GM18505 (cell line): Measurements from ENCODE around the gene ENAH.
"Not testable (repeated sequence)": the region's sequence is repeated elsewhere in the genome, so short reads cannot be mapped to it uniquely, and the experiment has no call there.

Experiments
- ATAC-seq: cut with Tn5 transposase; IDR thresholded peaks from one replicate; pipeline ENCODE4 v1.9.1; 2021; ENCODE audit not compliant: unreplicated experiment
- POLR2A ChIP-seq: IDR thresholded peaks from 4 replicates; pipeline ENCODE4 v1.6.1; 2011; ENCODE audit warnings: borderline replicate concordance; ENCODE audit not compliant: insufficient read depth, insufficient read length; ENCODE audit errors: extremely low read depth

Gene ENAH

DNA sequence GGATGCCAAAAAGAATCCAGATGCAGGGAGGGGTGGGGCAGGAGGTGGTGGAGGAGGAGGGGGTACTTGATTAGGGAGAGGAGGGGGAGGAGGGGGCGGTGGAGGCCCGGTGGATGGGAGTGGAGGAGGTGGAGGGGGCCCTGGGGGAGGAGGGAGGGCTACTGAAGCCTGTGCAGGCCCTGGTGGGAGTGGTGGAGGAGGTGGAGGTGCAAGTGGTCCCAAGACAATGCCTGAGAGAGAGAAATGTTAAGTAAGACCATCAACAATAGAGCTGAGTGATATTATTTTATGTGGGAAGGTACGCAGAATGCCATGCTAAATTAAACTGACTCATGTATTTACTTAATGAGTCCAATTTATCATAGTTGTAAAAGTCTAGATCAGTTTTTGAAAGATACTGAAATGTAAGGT lies 138.2 kb downstream of the ENAH start:
- TF ChIP-seq POLR2A = no peak
- ATAC-seq = no peak

DNA sequence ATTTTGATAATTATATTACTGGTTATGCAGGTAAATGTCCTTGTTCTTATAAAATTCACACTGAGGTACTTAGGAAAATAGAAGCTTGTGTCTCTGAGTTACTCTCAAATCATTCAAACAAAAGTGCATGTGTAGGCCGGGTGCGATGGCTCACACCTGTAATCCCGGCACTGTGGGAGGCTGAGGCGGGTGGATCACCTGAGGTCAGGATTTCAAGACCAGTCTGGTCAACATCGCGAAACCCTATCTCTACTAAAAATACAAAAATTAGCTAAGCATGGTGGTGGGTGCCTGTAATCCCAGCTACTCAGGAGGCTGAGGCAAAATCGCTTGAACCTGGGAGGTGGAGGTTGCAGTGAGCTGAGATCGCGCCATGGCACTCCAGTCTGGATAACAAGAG lies 139.3 kb downstream of the ENAH start:
- not testable (repeated sequence) for ATAC-seq

DNA sequence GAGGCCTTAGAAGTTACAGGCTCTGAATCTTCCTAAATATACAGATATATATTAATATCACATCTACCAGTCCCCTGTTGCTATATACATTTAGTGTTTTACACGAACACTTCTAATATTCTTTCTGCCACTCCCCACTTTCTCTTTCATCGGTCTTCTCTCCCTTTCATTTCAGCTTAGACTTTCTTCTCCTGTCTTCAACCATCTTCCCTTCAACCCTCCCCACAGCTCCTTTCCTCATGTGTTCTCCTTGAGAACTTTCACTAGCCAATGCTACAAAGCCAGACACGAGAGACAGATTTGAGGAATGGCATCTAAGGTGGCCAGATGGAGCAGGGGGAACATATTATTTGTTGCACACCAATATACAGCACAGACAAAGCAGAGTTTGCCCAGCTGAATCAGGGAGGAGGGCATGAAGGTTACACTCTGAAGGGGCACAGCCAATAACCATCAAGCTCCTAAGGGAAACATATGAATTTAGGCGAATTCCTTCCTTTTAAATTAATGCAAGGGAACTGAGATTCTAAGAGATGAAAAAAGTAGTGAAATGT lies 141.0 kb downstream of the ENAH start:
- no peak for TF ChIP-seq POLR2A
- no peak for ATAC-seq

DNA sequence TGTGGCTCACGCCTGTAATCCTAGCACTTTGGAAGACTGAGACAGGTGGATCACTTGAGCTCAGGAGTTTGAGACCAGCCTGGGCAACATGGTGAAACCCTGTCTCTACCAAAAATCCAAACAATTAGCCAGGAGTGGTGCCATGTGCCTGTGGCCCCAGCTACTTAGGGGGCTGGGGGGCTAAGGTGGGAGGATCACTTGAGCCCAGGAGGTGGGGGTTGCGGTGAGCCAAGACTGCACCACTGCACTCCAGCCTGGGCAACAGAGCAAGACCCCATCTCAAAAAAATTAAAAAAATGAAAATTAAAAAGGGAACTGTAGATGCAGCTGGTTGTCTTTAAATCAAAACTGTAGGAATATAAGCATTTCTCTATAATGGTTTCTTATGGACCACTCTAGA lies 142.2 kb downstream of the ENAH start:
- not testable (repeated sequence) for ATAC-seq

DNA sequence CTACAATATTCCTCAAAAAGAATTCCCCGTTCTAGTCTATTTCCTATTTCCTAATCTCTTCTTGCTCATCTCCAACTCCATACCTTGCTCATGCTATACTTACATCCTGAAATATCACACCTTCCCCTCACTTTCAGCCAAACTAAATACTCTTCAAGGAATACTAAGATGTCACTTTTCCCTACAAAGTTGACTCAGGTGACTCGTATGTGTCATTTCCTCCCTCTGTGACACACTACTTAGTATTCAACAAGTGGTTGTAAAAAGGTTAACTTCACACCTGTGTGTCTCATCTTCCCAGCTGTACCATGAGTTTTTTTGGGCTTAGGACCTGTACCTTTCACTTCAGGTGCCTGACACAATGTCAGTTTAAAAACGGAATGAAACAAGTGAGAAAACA lies 143.2 kb downstream of the ENAH start:
- ATAC-seq = no peak
- no peak for TF ChIP-seq POLR2A

DNA sequence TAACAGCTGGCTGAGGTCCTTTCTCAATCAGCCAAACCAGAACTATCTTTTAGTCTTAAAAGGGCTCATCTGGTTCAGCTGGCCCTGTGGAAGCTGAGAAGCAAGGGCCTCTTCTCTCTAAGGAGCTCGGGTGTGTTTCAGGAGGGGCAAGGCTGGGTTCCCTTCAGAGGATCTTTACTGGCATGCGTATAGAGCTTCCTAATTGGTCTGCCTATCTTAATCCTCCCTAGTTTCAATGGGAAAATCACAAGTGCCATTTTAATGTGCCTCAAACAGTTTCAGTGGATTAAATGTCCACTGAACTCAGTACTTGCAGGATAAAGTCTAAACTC lies 143.6 kb downstream of the ENAH start:
- no peak for TF ChIP-seq POLR2A
- no peak for ATAC-seq

DNA sequence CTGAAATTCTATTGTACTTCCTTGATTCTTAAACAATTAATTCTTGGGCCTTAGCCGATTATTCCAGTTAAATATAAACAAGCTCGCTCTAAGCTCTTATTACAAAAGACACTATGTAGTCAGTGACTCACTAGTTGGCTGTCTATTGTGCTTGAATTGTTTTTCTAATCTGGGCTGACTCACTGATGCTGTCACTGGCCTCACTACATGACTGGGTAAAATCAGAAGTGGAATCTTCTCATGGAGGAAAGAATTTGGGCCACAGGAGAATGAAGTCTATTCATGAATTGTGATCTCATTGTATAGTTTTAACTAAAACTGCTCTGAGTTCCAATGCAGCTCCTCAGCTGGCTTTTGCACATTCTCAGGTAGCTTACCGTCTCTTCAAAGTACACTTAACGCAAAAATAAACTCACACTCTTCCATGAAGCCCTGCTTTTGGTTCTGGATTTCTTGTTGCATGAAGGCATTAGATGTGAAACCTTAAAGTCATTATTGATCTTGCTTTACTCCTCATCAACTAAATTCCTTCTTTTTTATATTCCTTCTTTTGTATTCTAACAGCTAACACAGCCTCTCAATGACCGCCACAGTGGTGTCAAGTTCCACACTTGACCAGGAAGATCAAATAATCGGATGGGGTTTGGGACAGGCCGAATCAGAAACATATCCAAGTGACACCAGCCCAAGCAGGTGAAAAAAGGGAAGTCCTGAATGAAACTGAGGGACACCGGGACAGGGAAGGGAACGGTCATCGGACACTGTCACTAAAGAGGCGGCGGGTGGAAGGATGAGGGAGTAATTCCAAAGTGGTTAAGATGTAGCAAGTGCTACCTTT lies 144.2 kb downstream of the ENAH start:
- TF ChIP-seq POLR2A = no peak
- ATAC-seq = no peak

DNA sequence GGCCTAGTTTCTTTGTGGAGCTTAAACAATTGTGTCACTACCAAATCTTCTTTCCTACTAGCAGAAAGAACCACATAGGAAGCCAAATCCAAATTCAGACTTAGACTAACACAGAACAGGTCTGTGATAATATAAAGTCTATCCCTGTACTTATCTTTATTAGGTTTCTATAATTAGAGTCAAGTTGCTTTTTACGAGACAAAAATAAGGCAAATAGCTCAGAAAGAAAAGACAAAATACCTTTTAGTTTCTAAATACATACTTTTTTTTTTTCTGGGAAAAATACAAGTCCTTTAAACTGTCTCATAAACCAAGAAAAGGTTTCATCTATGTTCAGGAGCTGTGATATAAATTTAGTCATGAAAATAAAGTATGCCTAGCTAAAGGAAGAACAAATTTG lies 146.2 kb downstream of the ENAH start:
- TF ChIP-seq POLR2A = no peak
- ATAC-seq = no peak

DNA sequence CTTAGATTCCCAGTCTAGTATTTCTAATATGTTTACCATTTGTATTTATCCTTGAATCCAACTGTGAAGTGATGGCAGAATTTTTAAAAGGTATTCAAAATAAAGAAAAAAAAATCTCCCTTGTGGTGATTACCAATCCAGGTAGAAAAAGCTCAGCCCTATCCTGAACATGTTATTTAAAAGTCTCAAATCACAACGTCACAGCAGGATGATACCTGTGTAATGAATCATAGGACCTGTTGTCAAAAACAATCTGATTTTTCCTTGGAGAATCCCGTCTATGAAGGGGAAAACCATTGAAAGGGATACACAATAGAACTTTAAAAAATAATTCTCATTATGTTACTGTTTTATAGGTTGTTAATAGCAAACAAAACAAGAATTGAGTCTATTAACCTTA lies 148.1 kb downstream of the ENAH start:
- no peak for ATAC-seq
- no peak for TF ChIP-seq POLR2A

DNA sequence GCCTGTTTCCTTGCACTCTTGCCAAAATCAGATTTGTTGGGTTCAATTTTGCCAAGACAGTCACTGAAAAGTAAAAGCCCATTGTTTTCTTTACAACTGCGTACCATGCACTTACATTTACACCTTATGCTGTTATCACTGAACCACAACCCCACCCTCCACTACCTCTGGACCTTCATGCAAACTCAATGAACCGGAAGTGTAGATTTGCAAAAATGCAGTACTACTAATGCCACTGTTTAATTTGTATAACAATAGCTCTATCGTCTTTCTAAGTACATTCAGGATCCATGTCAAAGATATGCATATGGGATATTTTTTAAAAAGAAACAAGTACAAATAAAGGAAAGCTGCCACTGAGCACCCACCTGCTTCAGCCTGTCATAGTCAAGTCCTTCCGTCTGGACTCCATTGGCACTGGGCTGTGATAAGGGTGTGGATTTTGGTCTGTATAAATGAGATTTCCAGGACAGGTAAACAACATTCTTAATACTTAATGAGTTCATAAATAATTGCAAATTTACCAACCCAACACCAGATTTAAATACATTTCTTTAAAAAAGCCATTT lies 152.2 kb downstream of the ENAH start:
- no peak for TF ChIP-seq POLR2A
- no peak for ATAC-seq

DNA sequence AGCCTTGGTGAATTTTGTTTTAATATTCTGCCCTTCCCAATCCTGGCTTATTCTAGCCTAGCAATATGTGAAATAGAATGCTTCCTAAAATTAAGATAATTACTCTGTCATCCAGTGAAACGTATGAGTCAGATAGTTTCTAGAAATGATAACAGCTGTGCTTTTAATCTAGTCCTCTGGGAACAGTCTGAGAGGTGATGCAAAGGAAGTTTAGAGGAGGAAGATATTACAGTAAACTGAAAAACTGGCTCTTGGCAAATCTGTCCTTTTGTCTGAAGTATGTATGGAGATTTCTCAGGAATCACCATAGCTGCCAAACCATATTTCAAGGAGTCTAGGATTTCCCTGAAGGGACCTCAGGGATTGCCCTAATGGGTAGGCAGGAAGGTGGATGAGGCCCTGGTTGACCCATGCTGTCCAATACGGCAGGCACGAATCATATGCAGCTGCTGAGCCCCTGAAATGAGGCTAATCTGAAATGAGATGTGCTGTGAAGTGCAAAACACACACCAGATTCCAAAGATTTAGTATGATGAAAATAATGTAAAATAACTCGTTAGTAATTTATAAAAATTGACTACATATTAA lies 154.3 kb downstream of the ENAH start:
- TF ChIP-seq POLR2A = no peak
- ATAC-seq = no peak

DNA sequence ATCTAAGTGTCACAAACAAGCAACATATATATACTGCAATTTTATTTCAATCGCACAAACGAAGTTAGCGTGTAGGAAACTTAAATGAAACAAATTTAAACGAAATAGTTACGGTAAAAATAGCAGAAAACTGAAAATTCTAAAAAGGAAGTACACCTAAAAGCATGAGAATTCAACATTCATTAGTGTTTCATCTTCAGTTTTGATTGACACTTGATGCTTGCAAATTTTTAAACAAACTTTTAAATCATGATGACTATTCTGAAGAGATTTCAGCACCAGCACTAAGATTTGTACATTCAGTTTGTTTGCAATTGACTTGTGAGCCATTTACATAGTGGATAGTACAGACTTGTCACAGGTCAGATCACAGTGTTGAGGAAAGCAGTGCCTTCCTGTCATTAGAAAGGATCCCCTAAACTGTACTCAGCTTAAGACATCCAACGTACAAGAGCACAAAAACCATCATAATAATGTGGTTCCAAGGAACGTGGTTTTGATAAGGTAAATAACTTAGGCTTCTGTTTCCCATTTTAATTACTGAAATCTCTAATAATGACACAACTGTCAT lies 158.0 kb downstream of the ENAH start:
- ATAC-seq = no peak
- no peak for TF ChIP-seq POLR2A

DNA sequence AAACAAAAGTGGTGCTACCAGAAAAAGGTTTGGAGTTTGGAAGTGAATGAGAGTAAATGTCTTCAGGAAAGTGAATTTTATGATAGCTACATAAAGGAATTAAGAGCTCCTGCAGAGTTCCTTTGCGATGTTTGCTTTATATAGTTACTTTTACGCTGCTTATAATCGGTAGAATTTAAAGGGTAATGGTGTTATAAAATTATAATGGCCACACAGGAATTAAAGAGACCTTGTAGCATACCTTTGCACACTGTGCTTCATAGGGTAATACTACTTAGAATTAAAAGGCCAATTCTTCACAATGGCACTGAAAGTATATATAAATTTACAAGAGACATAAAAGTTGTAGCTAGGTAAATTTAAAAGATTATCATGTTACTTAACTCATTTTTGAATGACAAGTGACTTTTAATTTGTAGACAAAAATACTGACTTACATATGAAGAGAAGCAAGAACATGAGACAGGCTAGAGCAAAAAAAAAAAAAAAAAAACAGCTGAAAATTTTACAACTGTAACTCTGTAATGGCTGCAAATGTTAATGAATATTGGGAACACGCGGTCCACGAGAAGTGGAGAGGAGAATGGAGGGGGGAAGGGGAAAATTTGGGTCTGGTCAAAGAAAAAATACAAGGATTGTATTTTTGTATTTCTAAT lies 159.2 kb downstream of the ENAH start:
- no peak for TF ChIP-seq POLR2A
- ATAC-seq = no peak
